ENCODE results near the gene BCL7A. TPM values are rescaled to one million over a fixed set of nuclear protein-coding genes. Genes with fewer than 3 reads are reported as not detected.
A peak's percentile ranks its signal among the peaks of the same experiment; 100 is the strongest.

Gene BCL7A
- total and polyA plus RNA-seq, 10 of the 15 experiments (the other 5 are each of a cell fraction or from before 2014, with no cell fraction given): 0.37 to 17.2 (median 11.7) TPM

- intact Hi-C loops (cut with micrococcal nuclease; ENCODE audit: unreplicated experiment): no loop called here
- no peaks in the 10 kb centered on the region; the same call in 1 of the 2 replicates for H4K20me1 ChIP-seq (ENCODE audit: control insufficient read depth, insufficient read depth)
- ATAC-seq (peak; percentile 55), FAIRE-seq (no peak), DNase-seq (ENCODE audit: low read depth, low spot score) (no peak)
- H3K9me3 ChIP-seq (replicated peaks; ENCODE audit: control insufficient read depth, insufficient read depth, low read length): peaks cover 2% of the 10 kb centered on the region; the same call in 1 of the 3 replicates
- RAD21 ChIA-PET (ENCODE audit: unreplicated experiment): interaction anchor here (1.8 to 2.1 kb wide), 2 partner anchors 32 to 106 kb away, joined by 7 to 8 read pairs; partner anchors contain the start of gene CFAP251
- H3K4me1 ChIP-seq (ENCODE audit: control insufficient read depth, insufficient read depth, low read length): peaks cover 31% of the 10 kb centered on the region
- H3K9ac ChIP-seq (ENCODE audit: control insufficient read depth, insufficient read depth, low read length): peak overlapping the region; percentile 39
- SMC1A ChIA-PET (ENCODE audit: uncharacterized antibody, unreplicated experiment): interaction anchor here (1.5 kb wide), 1 partner anchor 32 kb away, joined by 6 read pairs; no protein-coding TSS in a partner anchor
- WGBS (ENCODE audit: insufficient coverage, insufficient replicate concordance, low lambda C conversion rate, missing lambda C conversion rate): 54% methylated on average over 16 of the region's 16 CpGs
- peak overlapping the region; percentile 64 for H3K4me2 ChIP-seq (ENCODE audit: control insufficient read depth, insufficient read depth)
- BruUV-seq (replicated peaks): no TSS peak
- no peak overlapping the region for H3K27ac ChIP-seq (ENCODE audit: control insufficient read depth, insufficient read depth)
- POLR2A ChIA-PET: interaction anchor here (0.6 to 2.6 kb wide), 2 partner anchors 33 to 50 kb away, joined by 5 to 9 read pairs; no protein-coding TSS in a partner anchor
- H2AFZ ChIP-seq (ENCODE audit: control insufficient read depth, low read depth, low read length): peak overlapping the region; percentile 23; the same call in 1 of the 2 replicates
- H3K4me3 ChIP-seq: peak overlapping the region; percentile 65; the same call in 1 of the 2 replicates
- H3K79me2 ChIP-seq (ENCODE audit: control insufficient read depth, insufficient read depth, low read length): no peaks in the 10 kb centered on the region
- in situ Hi-C loops (cut with MboI): no loop called here
- TF ChIP-seq HDAC6 (IDR thresholded peaks at IDR 0.05; ENCODE audit: unreplicated experiment): peak; percentile 63
- TF ChIP-seq, protein P1, sequence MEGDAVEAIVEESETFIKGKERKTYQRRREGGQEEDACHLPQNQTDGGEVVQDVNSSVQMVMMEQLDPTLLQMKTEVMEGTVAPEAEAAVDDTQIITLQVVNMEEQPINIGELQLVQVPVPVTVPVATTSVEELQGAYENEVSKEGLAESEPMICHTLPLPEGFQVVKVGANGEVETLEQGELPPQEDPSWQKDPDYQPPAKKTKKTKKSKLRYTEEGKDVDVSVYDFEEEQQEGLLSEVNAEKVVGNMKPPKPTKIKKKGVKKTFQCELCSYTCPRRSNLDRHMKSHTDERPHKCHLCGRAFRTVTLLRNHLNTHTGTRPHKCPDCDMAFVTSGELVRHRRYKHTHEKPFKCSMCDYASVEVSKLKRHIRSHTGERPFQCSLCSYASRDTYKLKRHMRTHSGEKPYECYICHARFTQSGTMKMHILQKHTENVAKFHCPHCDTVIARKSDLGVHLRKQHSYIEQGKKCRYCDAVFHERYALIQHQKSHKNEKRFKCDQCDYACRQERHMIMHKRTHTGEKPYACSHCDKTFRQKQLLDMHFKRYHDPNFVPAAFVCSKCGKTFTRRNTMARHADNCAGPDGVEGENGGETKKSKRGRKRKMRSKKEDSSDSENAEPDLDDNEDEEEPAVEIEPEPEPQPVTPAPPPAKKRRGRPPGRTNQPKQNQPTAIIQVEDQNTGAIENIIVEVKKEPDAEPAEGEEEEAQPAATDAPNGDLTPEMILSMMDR (IDR thresholded peaks at IDR 0.05 in 2 of 3, conservative IDR thresholded peaks at IDR 0.05 in 1 of 3; ENCODE audit: control insufficient read depth in 2 of 3, extremely low read depth in 1 of 3, insufficient read depth in 1 of 3, low read depth in 3 of 3, low read length in 3 of 3): 0 out of 6 replicates have a peak, but pooled peaks of 1 of the 3 experiments have one; percentile 0
- TF ChIP-seq RUNX3 (IDR thresholded peaks at IDR 0.05; ENCODE audit: low read length): peak; percentile 63
- no peak for TF ChIP-seq SMC3 (IDR thresholded peaks at IDR 0.05; ENCODE audit: borderline replicate concordance, low read length)
- peak; percentile 46; the same call in 1 of the 2 replicates for TF ChIP-seq NFYB (IDR thresholded peaks at IDR 0.05; ENCODE audit: insufficient read depth, low read depth, low read length)
- TF ChIP-seq NR2C1 (IDR thresholded peaks at IDR 0.05): no peak
- H3K27me3 ChIP-seq (replicated peaks in 1 of 2; ENCODE audit: control insufficient read depth in 2 of 2, insufficient read depth in 2 of 2, low read length in 1 of 2): peaks cover 6 to 17% of the 10 kb centered on the region in 2 experiments
- CTCF ChIA-PET: interaction anchor here (0.5 to 1.7 kb wide), 3 partner anchors 33 to 130 kb away, joined by 3 to 4 read pairs (median 4); no protein-coding TSS in a partner anchor
- no peaks in the 10 kb centered on the region for H3K36me3 ChIP-seq (ENCODE audit: control insufficient read depth in 2 of 2, insufficient read depth in 2 of 2, low read length in 1 of 2)
Measured at GRCh38 chr12:122024132-122024785, 2.6 kb downstream of the BCL7A start.

Measured in GM12878 (cell line).